ENCODE data around the gene C5orf46.
"Not testable (repeated sequence)": the region's sequence is repeated elsewhere in the genome, so short reads cannot be mapped to it uniquely, and the experiment has no call there.

Gene C5orf46

DNA sequence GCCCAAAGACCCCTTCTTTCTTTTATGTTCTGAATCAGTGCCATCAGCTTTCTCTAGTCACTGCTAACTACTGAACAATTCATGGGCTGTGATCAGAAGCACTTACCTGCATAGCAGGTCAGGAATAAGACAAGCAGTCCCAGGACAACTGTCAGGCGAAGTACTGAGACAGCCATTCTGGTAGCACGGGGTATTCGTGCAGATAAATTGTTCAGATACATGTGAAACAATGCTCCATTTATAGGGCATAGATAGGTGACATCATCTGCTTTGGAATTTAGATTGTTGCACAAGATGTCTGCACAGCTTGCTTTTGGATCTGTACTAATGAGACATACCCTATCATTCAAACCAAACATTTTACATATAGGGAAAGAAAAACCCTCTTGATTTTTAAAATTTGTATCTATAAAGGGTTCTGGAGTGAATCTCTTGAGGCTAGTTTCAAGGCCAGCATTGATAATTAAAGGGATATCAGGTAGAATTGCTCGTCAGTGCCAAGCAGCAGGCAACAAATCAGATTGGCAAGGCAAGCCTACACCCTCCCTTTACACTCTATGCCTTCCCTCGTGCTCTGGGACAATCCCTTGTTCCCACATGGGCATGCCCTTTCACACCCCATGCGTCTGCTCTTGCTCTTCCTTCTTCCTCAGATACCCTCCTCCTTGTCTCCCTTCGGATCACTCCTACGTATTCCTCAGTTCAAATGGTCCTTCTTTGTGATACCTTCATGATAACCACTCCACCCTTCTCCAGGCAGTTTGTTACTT, at the start of gene C5orf46:
Gene C5orf46, minus strand, starts transcription at position 213 of the 770 bp plus-strand sequence. Its CDS starts 37 bp downstream, at position 176.
- DNase-seq = no peak

DNA sequence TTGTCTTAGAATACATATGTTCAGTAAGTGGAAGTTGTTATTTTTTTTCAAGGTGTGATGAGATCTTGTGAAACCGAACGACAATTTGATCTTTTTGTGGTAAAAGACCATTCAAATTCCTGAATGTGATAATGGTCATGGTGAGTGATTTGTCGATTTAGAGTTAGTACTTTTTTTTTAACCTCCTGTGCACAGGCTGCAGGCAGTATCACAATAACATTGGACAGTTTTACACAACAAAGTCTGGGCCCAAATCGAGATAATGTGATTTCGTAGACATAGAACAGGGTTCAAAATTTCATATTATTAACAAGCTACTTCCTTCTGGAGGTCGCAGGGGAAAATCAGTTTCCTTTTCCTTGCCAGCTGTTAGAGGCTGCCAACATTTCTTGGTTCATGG, 48.6 kb upstream of the C5orf46 start:
- no peak for DNase-seq

- peak; percentile 73 for DNase-seq
These were observed 43.6 kb upstream of the C5orf46 start for GRCh38 chr5:147949711-147950573.

DNA sequence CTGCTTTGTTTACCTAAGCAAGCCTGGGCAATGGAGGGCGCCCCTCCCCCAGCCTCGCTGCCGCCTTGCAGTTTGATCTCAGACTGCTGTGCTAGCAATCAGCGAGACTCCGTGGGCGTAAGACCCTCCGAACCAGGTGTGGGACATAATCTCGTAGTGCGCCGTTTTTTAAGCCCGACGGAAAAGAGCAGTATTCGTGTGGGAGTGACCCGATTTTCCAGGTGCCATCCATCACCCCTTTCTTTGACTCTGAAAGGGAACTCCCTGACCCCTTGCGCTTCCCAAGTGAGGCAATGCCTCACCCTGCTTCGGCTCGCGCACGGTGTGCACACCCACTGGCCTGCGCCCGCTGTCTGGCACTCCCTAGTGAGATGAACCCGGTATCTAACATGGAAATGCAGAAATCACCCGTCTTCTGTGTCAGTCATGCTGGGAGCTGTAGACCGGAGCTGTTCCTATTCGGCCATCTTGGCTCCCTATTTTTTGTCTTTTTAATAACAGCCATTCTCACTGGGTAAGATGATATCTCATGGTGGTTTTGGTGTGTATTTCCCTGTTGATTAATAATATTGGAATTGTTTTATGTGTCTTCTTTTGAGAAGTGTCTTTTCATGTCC, 40.4 kb upstream of the C5orf46 start:
- DNase-seq = not testable (repeated sequence)

GRCh38 chr5:147939431-147940114, 33.2 kb upstream of the C5orf46 start:
- no peak for DNase-seq

DNA sequence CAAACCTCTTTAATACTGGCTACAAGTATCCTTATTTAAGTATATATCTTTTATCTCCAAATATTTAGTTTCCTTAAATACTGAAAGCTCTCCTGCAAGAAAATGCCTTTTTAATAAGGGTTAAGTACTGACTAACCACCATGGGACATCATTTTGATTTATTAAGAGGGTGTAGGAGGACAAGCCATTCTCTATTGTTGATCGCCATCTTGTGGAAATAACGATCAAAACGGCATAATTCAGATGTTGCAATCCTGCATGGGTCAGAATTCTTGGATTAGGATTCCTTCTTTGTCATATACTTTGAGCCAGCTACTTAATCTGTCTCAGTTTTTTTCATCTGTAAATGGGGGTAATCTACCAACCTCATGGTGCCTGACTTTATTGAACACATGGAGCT, 28.7 kb upstream of the C5orf46 start:
- peak; percentile 72 for DNase-seq

- DNase-seq = peak; percentile 38
These were observed 24.4 kb upstream of the C5orf46 start for GRCh38 chr5:147930769-147931168.

- DNase-seq = peak; percentile 52
These were observed 21.6 kb upstream of the C5orf46 start for GRCh38 chr5:147927901-147928300.

- DNase-seq = no peak
These were observed 18.7 kb upstream of the C5orf46 start for GRCh38 chr5:147925020-147925419.

DNA sequence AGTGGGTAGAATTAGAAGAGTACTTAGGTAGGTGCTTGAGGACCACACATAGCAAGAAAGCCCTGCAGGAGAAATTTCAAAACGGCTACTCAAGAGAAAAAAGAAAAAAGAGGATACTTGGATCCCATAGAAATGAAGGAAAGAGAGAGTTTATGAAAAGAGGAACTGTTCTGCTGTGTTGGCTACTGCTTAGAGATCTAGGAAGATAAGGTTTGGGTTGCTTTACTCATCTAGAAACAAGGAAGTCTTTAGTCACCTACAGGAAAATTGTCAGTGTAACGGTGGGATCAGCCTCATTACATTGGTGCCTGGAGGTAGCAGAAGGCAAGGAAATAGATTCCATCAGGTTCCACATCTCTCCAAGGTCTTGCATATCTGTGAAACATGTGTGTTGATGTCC, 14.8 kb upstream of the C5orf46 start:
- peak; percentile 35 for DNase-seq

GRCh38 chr5:147920420-147921030, 14.2 kb upstream of the C5orf46 start:
- DNase-seq = no peak

DNA sequence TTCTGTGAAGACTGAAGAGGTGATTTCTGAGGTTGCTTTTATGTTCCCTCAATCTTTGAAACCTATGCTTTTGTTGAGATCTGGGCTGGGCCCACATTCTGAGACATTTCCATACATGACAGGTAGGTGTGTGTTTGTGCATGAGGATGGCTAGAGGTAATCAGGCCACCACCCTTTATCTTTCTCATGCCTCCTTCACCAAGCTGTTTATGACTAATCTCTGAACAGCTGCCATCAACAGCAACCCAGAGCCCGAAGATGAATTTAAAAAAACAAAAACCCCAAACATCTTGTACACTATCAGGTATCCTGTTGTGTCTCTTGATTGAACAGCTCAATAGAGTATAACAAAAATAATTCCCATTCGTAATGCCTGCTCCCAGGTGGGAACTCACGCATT, 12.6 kb upstream of the C5orf46 start:
- no peak for DNase-seq

DNA sequence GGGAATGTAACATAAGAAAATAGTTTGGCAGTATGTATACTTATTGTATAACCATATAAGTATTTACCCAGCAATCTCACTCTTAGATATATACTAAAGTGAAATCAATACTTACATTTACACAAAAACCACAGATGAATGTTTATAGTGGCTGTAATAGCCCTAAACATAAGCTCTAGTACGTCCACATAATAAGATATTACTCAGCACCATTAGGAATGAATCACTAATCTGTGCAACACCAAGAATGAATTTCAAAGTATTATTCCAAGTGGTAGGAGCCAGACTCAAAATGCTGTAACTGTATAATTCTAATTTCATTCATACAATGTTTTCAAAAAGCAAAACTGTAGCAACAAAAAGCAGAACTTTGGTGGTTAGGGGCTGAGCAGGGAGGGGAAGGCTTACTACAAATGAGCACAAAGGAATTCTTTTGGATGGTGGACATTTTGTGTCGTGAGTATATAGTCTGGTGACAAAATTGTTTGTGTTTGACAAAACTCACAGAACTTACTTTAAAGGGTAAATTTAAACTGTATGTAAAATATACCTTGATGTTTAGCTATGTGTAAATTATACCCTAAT, 11.9 kb upstream of the C5orf46 start:
- no peak for DNase-seq

DNA sequence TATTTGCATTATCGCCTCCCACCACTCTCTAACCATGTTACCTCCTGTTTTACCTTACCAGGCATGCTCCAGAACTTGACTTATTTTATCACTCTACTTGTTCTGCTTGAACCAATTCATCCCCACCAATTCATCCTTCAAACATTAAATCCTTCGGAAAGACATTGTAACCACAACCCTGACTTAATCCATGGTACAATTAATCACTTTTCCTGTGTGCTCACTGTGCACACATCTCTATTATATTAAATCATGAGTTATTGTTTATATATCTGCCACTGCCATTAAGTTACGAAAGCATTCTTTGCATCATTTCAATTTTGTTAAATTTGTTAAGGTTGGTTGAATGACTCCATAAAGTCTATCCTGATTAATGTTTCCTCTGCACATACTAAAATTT, 7.4 kb upstream of the C5orf46 start:
- DNase-seq = no peak

- DNase-seq = peak; percentile 30
These were observed 5.7 kb upstream of the C5orf46 start for GRCh38 chr5:147912011-147912410.

DNA sequence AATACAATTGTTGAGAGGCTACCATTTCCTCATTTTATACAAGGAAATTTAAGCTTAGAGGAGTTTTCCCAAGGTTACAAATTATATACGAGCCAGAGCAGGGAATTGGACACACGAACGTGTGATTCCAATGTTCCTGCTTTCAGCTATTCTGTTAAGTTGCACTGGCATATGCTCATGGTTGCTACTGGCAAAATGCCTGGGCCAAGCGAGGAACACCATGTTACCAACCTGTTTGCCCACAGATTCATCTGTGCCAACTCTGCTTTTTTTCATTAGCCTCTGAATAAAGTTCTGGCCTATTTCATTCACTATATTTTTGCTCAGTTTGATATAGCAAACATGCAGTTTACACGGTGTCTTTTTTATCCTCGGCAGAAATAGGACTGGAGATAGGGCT, 5.1 kb upstream of the C5orf46 start:
- no peak for DNase-seq

GRCh38 chr5:147904110-147904509, 2.2 kb downstream of the C5orf46 start:
- no peak for DNase-seq

DNA sequence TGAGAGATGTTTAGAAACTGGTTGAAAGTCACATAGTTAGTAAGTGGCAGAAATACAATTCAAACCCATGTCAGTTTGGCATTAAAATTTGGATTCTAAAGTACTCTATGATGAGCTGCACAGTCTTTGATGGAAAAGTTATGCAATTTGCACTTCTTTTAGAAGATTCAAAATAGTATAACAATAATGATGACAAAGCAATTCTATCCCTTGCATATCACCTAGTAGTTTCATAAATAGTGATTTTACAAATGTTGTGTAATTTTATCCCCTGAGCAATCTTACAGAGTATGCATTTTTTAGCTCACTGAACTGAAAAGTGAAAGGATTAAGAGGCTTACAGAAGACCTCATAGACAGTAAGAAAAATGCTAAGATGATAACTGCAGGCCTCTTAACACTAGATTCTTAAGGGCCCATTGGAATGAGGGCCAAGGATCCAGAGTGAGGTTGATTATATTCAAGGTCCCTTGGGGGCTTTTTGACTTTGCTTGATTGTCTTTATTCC, 3.7 kb downstream of the C5orf46 start:
- no peak for DNase-seq

- no peak for DNase-seq
These were observed 4.7 kb downstream of the C5orf46 start for GRCh38 chr5:147901599-147902039.

GRCh38 chr5:147898875-147899401, 7.4 kb downstream of the C5orf46 start:
- DNase-seq = no peak

DNA sequence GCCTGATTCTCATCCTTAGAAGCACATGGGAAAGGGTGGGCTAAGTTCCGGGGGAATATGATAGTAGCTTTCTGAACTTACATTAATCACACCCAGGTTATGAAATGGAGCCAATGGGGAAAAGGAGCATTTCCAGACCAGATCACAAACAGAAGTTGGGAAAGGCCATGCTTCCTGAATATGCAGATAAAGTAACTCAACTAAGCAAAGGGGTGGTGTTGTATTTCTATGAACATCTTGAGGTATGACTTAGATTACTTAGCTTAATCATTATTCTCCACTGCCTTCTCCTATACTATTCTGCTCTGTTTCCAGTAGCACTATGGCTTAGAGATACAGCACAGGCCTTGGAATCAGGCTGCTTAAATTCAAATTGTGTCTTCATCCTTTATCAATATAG, 10.5 kb downstream of the C5orf46 start:
- DNase-seq = no peak

DNA sequence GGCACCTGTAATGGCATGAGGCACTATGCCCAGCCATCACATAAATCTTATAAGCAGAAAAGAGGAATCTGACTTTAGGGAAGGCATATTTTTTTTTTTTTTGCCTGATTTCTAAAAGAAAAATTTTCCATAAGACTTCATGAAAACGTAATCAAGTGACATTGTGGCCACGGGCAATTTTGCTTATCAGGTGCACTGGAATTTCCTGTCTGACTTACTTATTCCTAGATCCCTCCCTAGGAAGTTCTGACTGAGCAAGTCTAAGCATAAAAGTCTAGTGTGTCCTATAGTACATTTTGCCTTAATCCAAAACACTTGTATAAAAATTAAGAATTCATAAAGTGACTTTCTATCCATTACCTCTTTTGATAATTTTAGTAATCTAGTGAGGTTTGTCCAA, 12.5 kb downstream of the C5orf46 start:
- DNase-seq = no peak

All from hematopoietic multipotent progenitor cell treated with erythropoietin and hydrocortisone succinate and interleukin-3 and kit ligand, for 6 days (in vitro differentiated cells).